ENCODE results near the gene HIRIP3. TPM values are rescaled to one million over a fixed set of nuclear protein-coding genes. Genes with fewer than 3 reads are reported as not detected.

Gene HIRIP3
- total and polyA plus RNA-seq, 2 of the 13 experiments (the other 11 are each of a cell fraction or from before 2014, with no cell fraction given), result 12.6 to 17.2 TPM

GRCh38 chr16:30000735-30001631, 5.6 kb upstream of the HIRIP3 start (continued):
- TF ChIP-seq FOXP4 (CRISPR knock-in tag; IDR thresholded peaks at IDR 0.05) (no peak), ZNF503 (CRISPR knock-in tag; IDR thresholded peaks at IDR 0.05) (no peak), MZF1 (CRISPR knock-in tag; IDR thresholded peaks at IDR 0.05; ENCODE audit: borderline replicate concordance) (no peak), CENPBD1 (CRISPR knock-in tag; IDR thresholded peaks at IDR 0.05; ENCODE audit: borderline replicate concordance, low read depth) (no peak), LRRFIP1 (CRISPR knock-in tag; conservative IDR thresholded peaks at IDR 0.05) (no peak), MNT (IDR thresholded peaks at IDR 0.05) (no peak)

Data from HepG2 (cell line).